PC-9 (cell line): ENCODE measurements around the gene PDZD4.

Source experiments
- CTCF ChIP-seq: fragments of 200-600 bp; sonication (generic); conservative IDR thresholded peaks from 2 replicates; pipeline ENCODE4 v1.6.1; 2017; ENCODE audit warnings: mixed run types, antibody characterized with exemption, mild to moderate bottlenecking, moderate library complexity
- EZH2 ChIP-seq: fragments of 200-600 bp; sonication (generic); IDR thresholded peaks from 2 replicates; pipeline ENCODE4 v1.8.0; 2017; ENCODE audit warnings: antibody characterized with exemption, low read depth

GRCh38 chrX:153827016-153827415 lies 3.3 kb downstream of the PDZD4 start:
- TF ChIP-seq CTCF (no peak), EZH2 (no peak)
